ENCODE data around the gene ATXN2. TPM values are rescaled to one million over a fixed set of nuclear protein-coding genes. Genes with fewer than 3 reads are reported as not detected.

The ATXN2 gene
- total RNA-seq, 2 donors from 2014 or later: 81.0 to 109 TPM

DNA sequence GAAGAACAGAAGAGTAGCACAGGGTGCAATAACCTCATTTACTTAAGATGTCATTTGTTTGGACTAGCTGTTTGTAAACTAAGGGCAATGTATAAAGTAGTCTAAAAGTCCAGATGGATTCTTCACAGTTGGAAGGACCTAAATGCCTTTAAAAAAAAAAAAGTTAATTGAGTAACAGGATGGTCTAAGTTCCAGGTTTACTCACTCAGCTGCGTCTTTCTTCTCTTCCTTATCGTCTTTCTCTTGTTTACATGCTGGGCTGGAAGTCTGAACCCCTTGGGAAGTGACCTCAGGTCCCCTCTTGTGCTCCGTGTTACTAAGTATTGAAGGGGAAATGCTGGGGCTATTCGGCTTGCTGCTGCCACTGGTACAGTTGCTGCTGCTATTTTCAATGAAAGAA, 110.8 kb downstream of the ATXN2 start:
- Histone ChIP-seq H3K4me1 (ENCODE audit: control insufficient read depth in 1 of 2, low read depth in 2 of 2) (peaks cover 2 to 7% of the 10 kb centered on the region in 2 donors), H3K27ac (no peak overlapping the region), H3K27me3 (replicated peaks; ENCODE audit: insufficient read depth) (no peaks in the 10 kb centered on the region), H3K9me3 (no peaks in the 10 kb centered on the region), H3K4me3 (no peak overlapping the region), H3K36me3 (peaks cover 41% of the 10 kb centered on the region)
- DNase-seq (ENCODE audit: low spot score) (no peak), ATAC-seq (ENCODE audit: insufficient number of reproducible peaks, low FRiP score, low read depth) (no peak)
- TF ChIP-seq, protein P1, sequence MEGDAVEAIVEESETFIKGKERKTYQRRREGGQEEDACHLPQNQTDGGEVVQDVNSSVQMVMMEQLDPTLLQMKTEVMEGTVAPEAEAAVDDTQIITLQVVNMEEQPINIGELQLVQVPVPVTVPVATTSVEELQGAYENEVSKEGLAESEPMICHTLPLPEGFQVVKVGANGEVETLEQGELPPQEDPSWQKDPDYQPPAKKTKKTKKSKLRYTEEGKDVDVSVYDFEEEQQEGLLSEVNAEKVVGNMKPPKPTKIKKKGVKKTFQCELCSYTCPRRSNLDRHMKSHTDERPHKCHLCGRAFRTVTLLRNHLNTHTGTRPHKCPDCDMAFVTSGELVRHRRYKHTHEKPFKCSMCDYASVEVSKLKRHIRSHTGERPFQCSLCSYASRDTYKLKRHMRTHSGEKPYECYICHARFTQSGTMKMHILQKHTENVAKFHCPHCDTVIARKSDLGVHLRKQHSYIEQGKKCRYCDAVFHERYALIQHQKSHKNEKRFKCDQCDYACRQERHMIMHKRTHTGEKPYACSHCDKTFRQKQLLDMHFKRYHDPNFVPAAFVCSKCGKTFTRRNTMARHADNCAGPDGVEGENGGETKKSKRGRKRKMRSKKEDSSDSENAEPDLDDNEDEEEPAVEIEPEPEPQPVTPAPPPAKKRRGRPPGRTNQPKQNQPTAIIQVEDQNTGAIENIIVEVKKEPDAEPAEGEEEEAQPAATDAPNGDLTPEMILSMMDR (IDR thresholded peaks at IDR 0.05): no peak

GRCh38 chr12:111482462-111482861, 116.7 kb downstream of the ATXN2 start:
- H3K9me3 ChIP-seq: no peaks in the 10 kb centered on the region
- no peak overlapping the region for H3K27ac ChIP-seq
- H3K4me1 ChIP-seq (ENCODE audit: control insufficient read depth in 1 of 2, low read depth in 2 of 2): no peaks in the 10 kb centered on the region
- H3K27me3 ChIP-seq (replicated peaks; ENCODE audit: insufficient read depth): no peaks in the 10 kb centered on the region
- TF ChIP-seq, protein P1 (IDR thresholded peaks at IDR 0.05): no peak
- no peak overlapping the region for H3K4me3 ChIP-seq
- H3K36me3 ChIP-seq: peaks cover 32% of the 10 kb centered on the region
- no peak for ATAC-seq (ENCODE audit: insufficient number of reproducible peaks, low FRiP score, low read depth)
- DNase-seq (ENCODE audit: low spot score): no peak

- no peak overlapping the region for H3K27ac ChIP-seq
- ATAC-seq (ENCODE audit: insufficient number of reproducible peaks, low FRiP score, low read depth): no peak
- TF ChIP-seq, protein P1 (IDR thresholded peaks at IDR 0.05): no peak
- no peaks in the 10 kb centered on the region for H3K27me3 ChIP-seq (replicated peaks; ENCODE audit: insufficient read depth)
- DNase-seq (ENCODE audit: low spot score): no peak
- H3K4me3 ChIP-seq: no peak overlapping the region
- no peaks in the 10 kb centered on the region for H3K9me3 ChIP-seq
- peaks cover 0 to 34% of the 10 kb centered on the region in 2 donors for H3K4me1 ChIP-seq (ENCODE audit: control insufficient read depth in 1 of 2, low read depth in 2 of 2)
- peaks cover 4% of the 10 kb centered on the region for H3K36me3 ChIP-seq
Observed at GRCh38 chr12:111471236-111471635, 127.9 kb downstream of the ATXN2 start.

DNA sequence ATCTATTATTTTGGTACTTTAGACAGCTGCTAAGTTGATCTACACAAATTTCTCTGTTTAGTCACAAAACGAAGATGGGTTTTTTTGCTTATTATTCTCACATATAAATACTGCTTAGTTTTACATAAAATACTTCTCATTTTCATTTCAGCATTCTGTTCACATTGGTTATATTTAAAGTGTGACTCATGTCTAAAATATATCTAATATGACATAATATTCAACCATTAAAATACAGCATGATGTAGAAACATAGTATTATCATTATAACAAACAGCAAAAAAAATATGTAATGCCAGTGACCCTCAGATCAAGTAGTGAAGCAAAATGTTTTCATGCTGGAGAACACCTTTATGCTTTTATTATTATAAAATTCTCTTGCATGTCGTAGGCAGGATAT, 129.7 kb downstream of the ATXN2 start:
- Histone ChIP-seq H3K27ac (peak overlapping the region in 1 of 2 donors; percentile 54), H3K27me3 (replicated peaks; ENCODE audit: insufficient read depth) (no peaks in the 10 kb centered on the region), H3K36me3 (peaks cover 4% of the 10 kb centered on the region), H3K4me1 (ENCODE audit: control insufficient read depth in 1 of 2, low read depth in 2 of 2) (peaks cover 0 to 34% of the 10 kb centered on the region in 2 donors), H3K4me3 (no peak overlapping the region), H3K9me3 (no peaks in the 10 kb centered on the region)
- ATAC-seq (ENCODE audit: insufficient number of reproducible peaks, low FRiP score, low read depth) (no peak), DNase-seq (ENCODE audit: low spot score) (no peak)
- TF ChIP-seq, protein P1 (IDR thresholded peaks at IDR 0.05): no peak

DNA sequence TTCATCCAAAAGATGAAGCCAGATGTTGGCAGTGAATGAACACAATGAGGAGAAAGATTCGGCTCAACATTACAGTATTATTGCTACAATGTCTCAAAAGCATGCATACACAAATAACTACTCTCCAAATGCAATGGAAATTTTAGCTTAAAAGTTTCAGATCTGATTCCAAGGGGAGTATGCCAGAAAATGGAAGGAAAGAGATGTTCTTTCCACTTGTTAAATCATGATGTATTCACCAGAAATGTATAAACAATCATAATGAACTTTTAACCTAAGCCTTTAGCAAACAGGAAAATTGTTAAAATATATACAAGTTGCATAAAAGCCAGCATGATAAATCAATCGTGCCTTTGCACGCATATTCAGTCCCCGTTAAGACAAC, 131.3 kb downstream of the ATXN2 start:
- DNase-seq (ENCODE audit: low spot score) (no peak), ATAC-seq (ENCODE audit: insufficient number of reproducible peaks, low FRiP score, low read depth) (no peak)
- no peaks in the 10 kb centered on the region for H3K27me3 ChIP-seq (replicated peaks; ENCODE audit: insufficient read depth)
- no peak overlapping the region for H3K4me3 ChIP-seq
- peak overlapping the region; percentile 59 to 67 for H3K27ac ChIP-seq
- no peaks in the 10 kb centered on the region for H3K9me3 ChIP-seq
- no peaks in the 10 kb centered on the region for H3K36me3 ChIP-seq
- H3K4me1 ChIP-seq (ENCODE audit: control insufficient read depth in 1 of 2, low read depth in 2 of 2): peaks cover 0 to 34% of the 10 kb centered on the region in 2 donors
- TF ChIP-seq, protein P1 (IDR thresholded peaks at IDR 0.05): no peak

Data from thoracic aorta (tissue), 2 donors.